NCI-H82 treated with DMSO at 0.1 percent for 48 hours (cell line): ENCODE results near the gene MRTFA.
"Not testable (repeated sequence)": the region's sequence is repeated elsewhere in the genome, so short reads cannot be mapped to it uniquely, and the experiment has no call there.

ENCODE experiments used
- DNase-seq: peaks from one replicate; lab custom pipeline; 2025; ENCODE audit not compliant: unreplicated experiment; lab: John Stamatoyannopoulos, UW

The MRTFA gene

GRCh38 chr22:40525250-40525884 lies 111.2 kb downstream of the MRTFA start:
- no peak for DNase-seq

DNA sequence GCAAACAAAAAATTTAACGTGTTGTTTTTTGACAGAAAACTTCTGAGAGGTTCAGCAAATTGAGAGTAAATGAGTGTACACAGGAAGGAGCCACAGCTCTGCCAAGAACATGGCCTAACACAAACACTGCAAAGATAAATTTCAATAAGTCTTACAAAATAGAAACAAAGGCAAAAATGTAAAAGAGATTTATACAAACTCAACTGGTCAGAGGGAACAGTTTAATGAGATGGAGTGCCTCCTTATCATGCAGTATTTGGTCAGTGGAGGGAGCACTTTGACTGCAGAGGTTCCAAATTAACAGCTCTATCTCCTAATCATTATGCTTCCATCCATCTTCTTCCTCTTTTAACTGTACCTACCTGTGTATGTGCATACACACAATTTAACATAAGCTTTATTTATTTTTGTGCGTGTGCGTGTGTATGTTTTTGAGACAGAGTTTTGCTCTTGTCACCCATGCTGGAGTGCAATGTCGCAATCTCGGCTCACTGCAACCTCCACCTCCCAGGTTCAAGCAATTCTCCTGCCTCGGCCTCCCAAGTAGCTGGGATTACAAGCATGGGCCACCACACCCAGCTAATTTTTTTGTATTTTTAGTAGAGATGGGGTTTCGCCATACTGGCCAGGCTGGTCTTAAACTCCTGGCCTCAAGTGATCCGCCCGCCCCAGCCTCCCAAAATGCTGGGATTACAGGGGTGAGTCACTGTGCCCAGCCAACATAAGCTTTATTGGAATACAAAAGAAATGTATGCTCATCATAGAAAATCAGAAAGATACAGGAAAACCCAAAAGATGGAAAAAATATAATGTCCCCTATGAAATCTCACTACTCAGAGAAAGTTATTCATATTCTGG lies 111.9 kb downstream of the MRTFA start:
- DNase-seq, result no peak

- DNase-seq, result no peak
Measured at GRCh38 chr22:40522141-40522540, 114.4 kb downstream of the MRTFA start.

DNA sequence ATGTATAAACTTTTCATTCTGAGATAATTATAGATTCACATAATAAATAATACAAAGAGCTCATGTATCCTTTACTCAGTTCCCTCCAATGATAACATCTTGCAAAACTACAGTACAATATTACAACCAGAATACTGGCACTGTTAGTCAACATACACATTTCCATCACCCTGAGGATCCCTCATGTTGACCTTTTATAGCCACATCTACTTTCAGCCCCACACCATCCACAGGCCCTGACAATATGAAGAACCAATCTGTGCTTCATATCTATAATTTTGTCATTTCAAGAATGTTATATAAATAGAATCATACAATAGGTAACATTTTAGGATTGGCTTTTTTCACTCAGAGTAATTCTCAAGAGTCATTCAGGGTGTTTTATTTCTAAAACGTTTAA lies 115.5 kb downstream of the MRTFA start:
- no peak for DNase-seq

DNA sequence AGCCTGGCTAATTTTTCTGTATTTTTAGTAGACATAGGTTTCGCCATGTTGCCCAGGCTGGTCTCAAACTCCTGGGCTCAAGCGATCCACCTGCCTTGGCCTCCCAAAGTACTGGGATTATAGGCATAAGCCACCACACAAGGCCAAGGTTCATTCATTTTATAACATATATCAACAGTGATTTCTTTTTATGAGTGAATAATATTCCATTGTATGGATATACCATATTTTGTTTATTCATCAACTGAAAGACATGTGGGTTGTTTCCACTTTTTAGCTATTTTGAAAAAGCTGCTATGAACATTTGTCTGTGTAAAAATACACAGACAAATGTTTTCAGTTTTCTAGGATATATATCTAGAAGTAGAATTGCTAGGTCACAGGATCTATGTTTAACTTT lies 116.0 kb downstream of the MRTFA start:
- DNase-seq, result no peak

GRCh38 chr22:40519948-40520331 lies 116.6 kb downstream of the MRTFA start:
- DNase-seq, result no peak

DNA sequence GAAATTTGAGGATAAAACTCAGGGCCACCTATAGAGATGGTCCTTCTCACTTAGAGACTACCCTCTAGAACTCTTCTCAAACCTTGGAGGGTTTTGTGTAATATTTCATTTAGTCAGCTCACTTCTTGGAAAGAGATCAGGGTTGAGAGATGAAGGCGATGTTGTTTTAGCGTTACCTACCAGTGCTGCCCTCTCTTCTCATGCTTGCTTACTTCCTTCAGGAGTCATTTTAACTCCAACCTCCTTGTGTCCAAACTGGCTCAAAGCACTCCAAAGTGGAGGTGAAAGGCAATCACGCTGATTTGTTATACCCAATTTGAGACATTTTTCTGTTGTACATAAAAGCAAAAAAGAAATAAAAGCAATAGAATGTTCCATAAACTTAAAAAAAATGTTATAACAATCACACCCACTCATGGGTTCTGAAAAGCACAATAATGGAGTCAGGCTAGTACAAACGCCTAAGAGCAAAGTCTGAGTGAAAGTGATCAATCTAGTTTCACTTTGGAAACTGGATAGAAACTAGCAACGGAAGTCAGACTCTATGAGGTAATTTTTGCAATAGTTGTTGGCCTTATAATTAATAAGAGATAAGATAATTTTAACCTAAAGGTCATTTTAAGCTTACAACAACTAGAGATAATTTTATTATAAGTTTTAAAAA lies 117.1 kb downstream of the MRTFA start:
- no peak for DNase-seq

DNA sequence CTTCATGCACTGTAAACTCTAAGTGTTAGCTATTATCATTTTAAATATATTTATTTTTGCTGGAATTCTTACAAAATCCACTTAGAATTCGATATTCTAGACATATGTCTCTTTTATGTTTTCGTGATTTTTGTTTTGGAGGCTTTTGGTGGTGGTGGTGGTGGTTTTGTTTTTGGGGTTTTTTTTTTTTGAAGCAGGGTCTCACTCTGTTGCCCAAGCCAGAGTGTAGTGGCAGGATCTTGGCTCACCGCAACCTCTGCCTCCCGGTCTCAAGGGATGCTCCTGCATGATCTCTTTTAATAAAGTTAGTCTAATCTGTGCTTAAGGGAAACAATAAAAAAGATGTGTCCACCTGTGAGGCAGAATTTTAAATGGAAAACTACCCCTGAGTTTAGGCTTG lies 117.7 kb downstream of the MRTFA start:
- DNase-seq, result no peak

DNA sequence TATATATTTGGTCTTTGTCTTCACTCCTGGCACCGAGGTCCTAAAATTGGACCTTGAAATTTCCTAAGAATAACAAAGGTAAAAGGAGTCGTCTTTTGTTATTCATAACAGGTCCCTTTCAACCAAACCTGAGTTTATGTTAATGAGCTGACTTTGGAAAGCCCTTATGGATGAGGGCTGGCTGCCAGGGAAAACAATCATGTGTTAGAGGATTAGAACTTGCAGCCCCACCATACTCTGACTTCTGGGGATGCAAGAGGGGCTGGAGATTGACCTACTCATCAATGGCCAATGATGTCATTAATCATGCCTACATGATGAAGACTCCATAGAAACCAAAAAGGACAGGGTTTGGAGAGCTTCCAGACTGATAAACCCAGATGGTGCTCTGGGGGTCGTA lies 118.9 kb downstream of the MRTFA start:
- no peak for DNase-seq

DNA sequence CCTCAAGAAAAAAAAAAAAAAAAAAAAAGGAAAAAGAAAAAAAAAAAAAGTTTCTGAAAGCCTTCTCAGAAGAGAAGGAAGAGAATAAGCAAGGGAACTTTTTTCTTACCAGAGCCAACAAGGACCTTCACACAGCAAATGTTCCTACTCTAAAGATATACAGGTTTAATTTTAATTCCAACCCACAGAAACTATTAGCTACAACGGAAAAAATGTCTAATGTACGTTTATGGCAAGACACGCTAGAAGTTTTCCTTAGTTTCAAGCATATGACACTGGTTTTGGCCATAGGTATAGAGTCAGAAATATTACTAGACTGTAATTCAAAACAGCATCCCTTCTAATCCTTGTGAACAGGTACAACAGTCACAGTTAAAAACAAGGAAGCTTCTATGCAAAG lies 120.1 kb downstream of the MRTFA start:
- DNase-seq, result no peak

- no peak for DNase-seq
Measured at GRCh38 chr22:40512426-40513136, 123.9 kb downstream of the MRTFA start.

DNA sequence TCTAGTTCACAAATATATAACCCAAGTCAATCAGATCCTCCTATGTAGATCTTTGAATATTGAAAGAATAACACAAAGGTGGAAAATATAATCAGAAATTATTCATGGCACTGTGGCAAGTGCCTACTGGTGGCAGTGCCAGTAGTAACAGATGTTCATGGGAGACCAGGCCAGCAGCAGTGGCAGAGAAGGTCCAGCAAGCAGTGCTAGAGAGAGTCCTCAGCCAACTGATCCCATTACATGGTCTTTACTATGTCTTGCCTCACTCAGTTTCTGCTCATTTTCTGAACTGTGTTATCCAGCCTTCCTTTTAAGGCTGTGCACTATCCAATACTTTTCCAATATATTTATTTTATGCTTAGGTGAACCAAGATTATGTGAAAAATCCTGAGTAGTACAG lies 124.9 kb downstream of the MRTFA start:
- no peak for DNase-seq

GRCh38 chr22:40510631-40511364 lies 125.7 kb downstream of the MRTFA start:
- no peak for DNase-seq

DNA sequence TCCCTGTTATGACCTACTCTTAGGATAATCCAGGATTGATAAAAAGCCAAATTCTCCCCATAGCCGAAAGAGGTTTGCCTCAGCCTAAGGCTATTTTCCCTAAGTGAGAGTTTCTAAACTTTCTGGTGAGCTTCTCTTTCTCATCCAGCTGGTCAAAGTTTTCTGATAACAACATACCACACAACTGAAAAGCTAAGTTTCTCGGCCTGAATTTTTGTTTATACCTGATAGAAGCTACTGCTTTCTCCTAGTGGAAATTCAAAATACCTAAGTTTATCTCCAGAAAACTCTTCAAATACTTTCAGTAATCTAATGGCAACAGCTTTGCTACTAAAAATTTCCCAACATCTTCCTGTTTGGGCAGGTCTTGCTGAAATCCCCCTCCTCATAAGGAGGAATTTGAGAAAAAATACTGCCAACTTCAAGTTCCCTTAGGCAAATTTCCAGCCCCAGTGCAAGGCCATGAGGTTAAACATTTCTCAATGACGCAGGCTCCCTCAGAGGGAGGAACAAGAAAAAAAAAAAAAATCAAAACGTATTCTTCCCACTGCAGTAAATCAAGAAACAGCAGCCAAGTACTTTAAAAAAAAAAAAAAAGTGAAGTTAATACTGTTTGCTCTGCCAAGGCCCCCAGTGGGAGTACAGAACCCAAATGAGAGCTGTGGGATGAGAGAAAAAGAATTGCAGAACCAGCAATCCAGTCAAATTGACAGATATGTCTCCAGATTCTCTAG lies 127.0 kb downstream of the MRTFA start:
- no peak for DNase-seq

GRCh38 chr22:40508046-40508445 lies 128.5 kb downstream of the MRTFA start:
- DNase-seq, result not testable (repeated sequence)

GRCh38 chr22:40507491-40507890 lies 129.0 kb downstream of the MRTFA start:
- no peak for DNase-seq

DNA sequence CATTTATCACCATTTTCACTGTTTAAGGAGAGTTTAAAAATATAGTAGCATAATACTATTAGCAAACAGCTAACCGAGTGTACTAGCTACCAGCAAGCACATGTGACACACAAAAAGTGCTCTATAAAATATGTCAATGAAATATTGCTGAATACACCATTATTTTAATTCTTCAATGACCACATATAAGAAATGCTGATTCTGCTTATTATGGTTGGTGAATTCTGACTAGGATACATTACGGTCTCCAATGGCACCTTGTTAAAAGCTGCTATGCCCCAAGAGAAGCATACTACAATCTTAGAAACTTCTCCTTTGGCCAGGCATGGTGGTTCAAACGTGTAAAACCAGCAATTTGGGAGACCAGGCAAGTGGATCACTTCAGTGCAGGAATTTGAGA lies 129.8 kb downstream of the MRTFA start:
- no peak for DNase-seq

GRCh38 chr22:40504285-40505249 lies 132.0 kb downstream of the MRTFA start:
- no peak for DNase-seq

DNA sequence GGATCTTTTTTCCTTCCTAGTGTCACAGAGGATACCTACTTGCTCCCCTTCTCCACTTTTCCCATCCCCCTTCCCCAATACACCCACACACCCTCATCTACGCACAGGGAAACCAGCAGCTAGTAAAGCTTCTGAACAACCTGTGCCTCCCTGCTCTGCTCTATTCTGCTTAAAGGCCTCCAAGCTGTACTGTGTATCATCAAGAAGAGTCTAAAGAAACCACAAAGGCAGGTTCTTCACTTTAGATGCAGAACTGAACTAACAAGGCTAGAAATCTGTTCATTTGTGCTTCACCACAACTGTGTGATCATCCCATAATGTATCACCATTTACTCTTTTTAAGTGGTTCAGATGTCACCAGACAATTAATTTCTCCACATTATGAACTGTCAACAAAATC lies 133.6 kb downstream of the MRTFA start:
- DNase-seq, result no peak
